ENCODE results near the gene NFIA.

Gene NFIA

GRCh38 chr1:61160526-61160925 is 78.2 kb downstream of the NFIA start:
- DNase-seq: no peak

DNA sequence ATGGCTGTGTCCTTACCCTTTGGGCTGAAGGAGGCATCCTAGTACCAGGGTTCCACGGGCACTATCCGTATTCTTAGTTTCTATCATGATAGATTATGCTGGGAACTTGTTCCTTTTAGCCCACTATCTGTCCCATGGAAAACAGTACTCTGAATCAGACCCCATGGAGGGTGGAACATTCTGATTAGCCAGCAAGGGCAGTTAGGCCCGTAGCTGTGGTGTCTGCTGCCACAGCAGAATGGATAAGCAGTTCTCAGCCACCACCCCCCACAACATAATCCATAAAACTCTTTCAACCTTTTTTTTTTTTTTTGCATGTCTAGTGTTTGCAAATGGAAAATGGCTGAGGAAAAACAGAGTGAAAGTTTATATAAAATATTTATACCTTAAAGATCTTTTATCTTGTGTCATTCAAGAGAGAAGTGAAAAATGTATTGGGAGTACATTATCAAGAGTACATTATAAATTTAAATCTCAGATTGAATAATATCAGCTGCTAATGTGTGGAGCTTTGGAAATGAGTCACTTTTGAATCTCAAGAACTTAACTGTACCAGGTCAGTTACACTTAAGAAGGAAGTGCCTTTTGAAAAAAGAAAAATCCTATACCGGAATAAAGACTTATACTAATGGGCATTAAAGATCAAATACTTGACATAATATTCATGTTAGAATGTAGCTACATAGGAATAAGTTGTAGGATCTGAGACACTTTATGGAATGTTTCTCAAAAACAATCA is 80.3 kb downstream of the NFIA start:
- DNase-seq: no peak

DNA sequence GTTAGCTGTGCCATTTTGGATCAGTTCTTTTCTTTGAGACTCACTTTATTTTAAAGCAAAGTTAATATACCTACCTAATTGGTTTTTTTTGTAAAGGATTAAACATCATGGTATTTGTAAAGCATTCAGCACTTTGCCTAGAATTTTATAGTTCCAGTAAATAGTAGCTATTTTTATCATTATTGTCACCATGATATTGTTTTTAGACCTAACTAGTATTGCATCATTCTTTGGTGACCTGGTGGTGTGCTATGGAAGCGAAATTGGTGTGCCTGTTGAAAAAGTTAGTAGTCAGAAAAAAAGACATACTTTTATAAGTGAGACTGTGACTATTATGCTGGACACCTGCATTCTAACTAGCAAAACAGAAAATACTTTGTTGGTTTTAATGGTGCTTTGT is 81.0 kb downstream of the NFIA start:
- DNase-seq: no peak

GRCh38 chr1:61165402-61165801 is 83.0 kb downstream of the NFIA start:
- DNase-seq: no peak

GRCh38 chr1:61167309-61167708 is 84.9 kb downstream of the NFIA start:
- DNase-seq: no peak

- DNase-seq: no peak
Observed at GRCh38 chr1:61169045-61169444, 86.7 kb downstream of the NFIA start.

- no peak for DNase-seq
Observed at GRCh38 chr1:61169634-61170033, 87.3 kb downstream of the NFIA start.

DNA sequence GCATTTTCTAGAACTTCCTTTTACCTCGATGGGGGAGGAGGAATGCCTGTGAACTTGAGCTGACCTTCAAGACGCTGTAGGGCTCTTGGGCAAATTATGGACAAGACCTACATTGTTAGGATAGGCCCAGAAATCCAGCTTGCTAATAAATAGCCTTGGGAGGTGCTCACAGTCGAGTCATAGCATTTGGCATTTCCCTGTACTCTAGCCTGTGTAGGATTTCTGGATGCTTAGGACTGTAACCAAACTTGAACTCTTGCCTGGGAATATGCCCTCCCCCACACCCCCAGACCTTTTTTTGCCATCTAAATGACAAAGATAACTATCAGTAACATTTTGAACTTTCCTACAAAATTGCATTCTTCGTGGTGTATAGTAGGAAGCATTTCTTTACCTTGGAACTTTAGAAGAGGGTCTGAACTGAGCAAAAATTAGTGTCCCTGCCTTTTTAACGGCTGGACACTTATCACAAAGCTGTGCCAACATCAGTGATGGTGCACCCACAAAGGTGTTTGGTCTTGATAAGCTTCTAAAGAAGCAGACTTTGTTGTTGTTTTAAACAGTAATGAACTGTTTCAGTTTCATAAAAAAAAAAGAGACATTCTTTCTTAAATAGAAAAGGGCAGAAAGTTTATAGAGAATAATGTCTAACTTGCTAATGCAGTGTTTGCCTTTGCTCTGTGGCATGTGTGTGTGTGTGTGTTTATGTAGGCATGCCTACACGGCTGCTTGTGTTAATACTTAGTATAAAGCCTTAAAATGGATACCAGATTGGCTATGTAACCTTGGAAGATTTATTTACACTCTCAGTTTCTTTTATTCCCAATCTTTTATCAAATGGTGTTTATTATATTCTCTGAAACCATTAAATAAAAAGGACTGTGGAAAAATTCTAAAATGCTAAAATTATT is 88.2 kb downstream of the NFIA start:
- DNase-seq: no peak

GRCh38 chr1:61171346-61171745 is 89.0 kb downstream of the NFIA start:
- DNase-seq: no peak

DNA sequence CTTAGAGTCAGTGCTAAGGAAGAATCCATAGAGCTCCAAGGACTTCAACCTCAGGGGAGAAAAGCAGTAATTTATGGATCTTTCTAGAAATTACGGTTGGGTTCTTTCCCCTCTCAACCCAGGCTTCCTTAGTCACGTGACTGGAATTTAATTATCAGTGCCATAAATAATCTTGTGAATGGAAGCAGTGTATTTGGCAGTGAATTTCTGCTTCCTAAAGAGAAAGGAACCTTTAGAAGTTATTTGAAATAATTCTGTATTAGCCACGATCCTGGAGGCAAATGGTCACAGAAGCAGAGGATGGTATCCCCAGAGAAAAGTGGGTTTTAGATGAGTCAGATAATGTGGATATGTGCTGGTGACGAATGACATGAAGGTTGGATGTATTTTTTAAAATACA is 89.6 kb downstream of the NFIA start:
- DNase-seq: no peak

DNA sequence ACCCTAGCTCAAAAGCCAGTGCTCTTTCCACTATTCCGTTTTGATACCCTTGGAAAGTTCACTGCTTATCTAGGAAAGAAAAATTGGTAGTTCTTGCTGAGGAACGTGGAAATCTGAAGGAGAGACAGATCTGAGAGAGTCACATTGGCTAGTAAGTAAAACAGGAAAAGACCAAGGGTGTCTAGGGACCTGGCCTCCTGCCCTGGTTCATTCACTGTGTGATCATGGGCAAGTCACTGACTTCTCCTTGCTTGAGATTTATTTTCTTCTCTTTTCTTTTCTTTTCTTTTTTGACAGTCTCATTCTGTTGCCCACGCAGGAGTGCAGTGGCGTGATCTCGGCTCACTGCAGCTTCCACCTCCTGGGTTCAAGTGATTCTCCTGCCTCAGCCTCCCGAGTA is 90.8 kb downstream of the NFIA start:
- no peak for DNase-seq

DNA sequence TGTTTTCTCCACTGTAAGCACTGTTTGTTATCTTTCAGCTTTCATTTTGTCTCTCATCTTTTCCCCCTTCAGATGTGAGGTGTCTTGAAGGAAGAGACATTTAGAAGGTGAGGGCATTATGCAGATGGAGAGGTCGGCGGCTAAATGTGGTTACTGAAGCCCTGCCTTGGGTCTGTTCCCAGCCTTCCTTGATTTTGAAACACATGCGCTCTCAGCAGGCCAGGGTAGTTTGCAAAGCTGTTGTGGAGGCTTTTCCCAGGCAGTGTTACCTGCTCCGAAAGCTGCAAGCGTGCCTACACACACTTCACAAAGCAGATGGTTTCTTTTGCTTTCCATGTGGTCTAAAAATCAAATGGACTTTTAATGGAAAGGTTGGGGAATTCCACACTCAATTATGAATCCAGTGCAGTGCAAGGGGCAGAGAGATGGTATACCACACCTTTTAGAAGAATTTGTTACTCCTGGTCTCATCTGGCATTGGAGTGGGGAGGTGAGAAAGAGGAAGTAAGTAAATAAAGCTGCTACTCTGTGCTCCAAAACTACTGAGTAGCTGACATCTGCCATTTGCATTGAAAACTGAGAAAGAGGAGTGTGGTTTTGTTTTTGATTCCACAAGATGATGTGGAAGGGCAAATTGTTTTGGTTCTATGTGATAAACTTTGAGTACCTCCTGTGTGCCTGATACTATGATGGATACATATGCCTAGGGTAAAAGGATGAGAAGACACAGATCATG is 91.9 kb downstream of the NFIA start:
- no peak for DNase-seq

- DNase-seq: no peak
Observed at GRCh38 chr1:61175976-61176375, 93.6 kb downstream of the NFIA start.

GRCh38 chr1:61181067-61182038 is 99.0 kb downstream of the NFIA start:
- DNase-seq: no peak

GRCh38 chr1:61182049-61182448 is 99.7 kb downstream of the NFIA start:
- no peak for DNase-seq

GRCh38 chr1:61182480-61182879 is 100.1 kb downstream of the NFIA start:
- DNase-seq: no peak

DNA sequence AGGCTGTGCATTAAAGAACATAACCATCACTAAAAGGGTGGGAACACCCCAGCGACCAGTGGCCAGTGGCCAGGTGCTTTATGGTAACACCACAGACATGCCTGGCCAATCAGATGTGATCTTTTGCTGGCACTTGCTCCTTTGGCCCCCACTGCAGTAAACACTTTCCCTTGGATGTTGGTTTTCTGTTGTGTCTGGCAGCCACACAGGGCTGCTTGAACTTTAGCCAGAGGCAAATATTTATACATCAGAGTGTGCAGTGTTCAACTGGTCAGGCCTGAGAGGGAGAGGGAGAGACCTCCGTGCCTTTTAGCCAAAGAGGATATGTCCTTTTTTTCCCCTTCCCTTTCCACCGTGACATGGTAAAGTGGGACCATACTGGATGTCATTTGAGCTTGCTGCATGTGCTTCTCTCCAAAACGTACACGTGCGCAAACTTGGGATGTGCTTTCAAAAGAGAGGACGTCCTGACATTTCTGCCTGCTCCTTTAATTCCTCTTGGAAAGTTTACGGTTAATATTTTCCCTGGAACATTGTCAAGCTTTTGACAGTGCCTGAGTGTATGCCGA is 101.2 kb downstream of the NFIA start:
- no peak for DNase-seq

GRCh38 chr1:61184040-61184713 is 101.8 kb downstream of the NFIA start:
- DNase-seq: no peak

DNA sequence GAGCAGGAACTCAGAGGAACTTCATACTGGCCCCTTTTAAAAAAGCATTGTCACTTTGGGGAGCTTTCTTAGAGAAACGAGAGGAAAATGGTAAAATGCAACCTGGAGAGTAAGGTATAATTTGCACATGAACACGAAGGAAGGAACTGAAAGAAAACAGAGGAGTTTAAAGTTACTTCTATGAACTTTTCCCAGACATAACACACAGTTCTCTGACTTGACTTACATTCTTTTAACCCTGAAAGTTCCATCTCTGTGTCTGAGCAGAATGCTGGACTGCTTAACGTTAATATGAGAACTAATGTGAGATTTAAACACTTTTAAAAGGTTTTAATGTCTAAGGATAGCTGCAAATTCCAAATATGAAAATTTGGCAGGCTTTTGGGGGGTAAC is 102.3 kb downstream of the NFIA start:
- no peak for DNase-seq

DNA sequence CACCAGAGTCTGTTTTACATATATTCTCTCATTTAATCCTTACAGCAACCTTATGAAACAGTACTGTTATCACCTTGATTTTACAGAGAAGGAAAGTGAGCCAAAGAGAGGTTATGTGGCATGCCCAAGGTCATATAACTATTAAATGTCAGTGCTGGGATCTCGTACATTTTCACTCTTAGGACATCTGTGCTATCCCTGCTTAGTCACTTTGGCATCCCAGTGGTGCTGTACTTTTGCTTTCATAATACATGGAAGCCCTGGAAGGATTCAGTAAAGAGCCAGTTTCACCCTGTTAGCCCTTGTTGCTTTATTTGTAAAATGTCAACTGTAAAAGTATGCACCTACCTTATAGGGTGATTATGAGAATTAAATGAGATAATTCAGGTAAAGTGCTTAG is 104.4 kb downstream of the NFIA start:
- DNase-seq: no peak

GRCh38 chr1:61187352-61188086 is 105.2 kb downstream of the NFIA start:
- no peak for DNase-seq

Measured in stimulated activated naive CD4-positive, alpha-beta T cell (primary cell).